HepG2 (cell line): ENCODE data around the gene CNTN2. TPM values are rescaled to one million over a fixed set of nuclear protein-coding genes. Genes with fewer than 3 reads are reported as not detected.

Source experiments
- AGO1 ChIP-seq: fragments of 200-400 bp; formaldehyde crosslinking; IDR thresholded peaks from 2 replicates; pipeline ENCODE4 v1.6.1; 2017; ENCODE audit warnings: mild to moderate bottlenecking, low read depth, low read length, moderate library complexity; ENCODE audit not compliant: poor library complexity, severe bottlenecking
- ATM ChIP-seq: fragments of 450-650 bp; IDR thresholded peaks from 2 replicates; pipeline ENCODE4 v1.7.1; 2017; ENCODE audit warnings: mild to moderate bottlenecking, borderline replicate concordance
- CCAR2 ChIP-seq: fragments of 200-400 bp; formaldehyde crosslinking; optimal IDR thresholded peaks from 2 replicates; pipeline ENCODE3; 2018; ENCODE audit warnings: low read depth, mild to moderate bottlenecking, low read length, moderate library complexity
- DBP ChIP-seq: sonication (generic); formaldehyde crosslinking; IDR thresholded peaks from 2 replicates; pipeline ENCODE4 v1.4.0; 2020; ENCODE audit warnings: missing genetic modification reagents; ENCODE audit errors: not compliant biosample characterization
- DNMT3B ChIP-seq: conservative IDR thresholded peaks from 2 replicates; pipeline ENCODE4 v1.6.1; 2016; ENCODE audit warnings: missing biosample characterization, control low read depth
- ERF ChIP-seq: IDR thresholded peaks from 2 replicates; pipeline ENCODE4 v1.6.1; 2018; ENCODE audit warnings: missing biosample characterization, missing genetic modification reagents
- GATAD2A ChIP-seq: IDR thresholded peaks from 2 replicates; pipeline ENCODE4 v1.6.1; 2016
- GLMP ChIP-seq: sonication (generic); formaldehyde crosslinking; IDR thresholded peaks from 2 replicates; pipeline ENCODE4 v1.9.0; 2021; ENCODE audit warnings: missing genetic modification reagents, mild to moderate bottlenecking, borderline replicate concordance
- KAT7 ChIP-seq: IDR thresholded peaks from 2 replicates; pipeline ENCODE4 v1.6.1; 2018; ENCODE audit warnings: borderline replicate concordance, missing compliant biosample characterization
- KMT2A ChIP-seq: sonication (generic); formaldehyde crosslinking; IDR thresholded peaks from 2 replicates; pipeline ENCODE4 v1.4.0; 2020; ENCODE audit warnings: missing genetic modification reagents
- MTF2 ChIP-seq: sonication (generic); formaldehyde crosslinking; IDR thresholded peaks from 2 replicates; pipeline ENCODE4 v1.5.0; 2020; ENCODE audit warnings: missing genetic modification reagents, borderline replicate concordance
- NR2F6 ChIP-seq, 2 experiments: IDR thresholded peaks; 2 replicates each; pipeline ENCODE4 v1.6.1; 2016; ENCODE audit warnings: antibody characterized with exemption in 1 of 2, mild to moderate bottlenecking in 1 of 2
- RBAK ChIP-seq: sonication (generic); formaldehyde crosslinking; IDR thresholded peaks from 2 replicates; pipeline ENCODE4 v1.5.1; 2020; ENCODE audit warnings: mild to moderate bottlenecking, missing genetic modification reagents
- RBFOX2 ChIP-seq: fragments of 200-400 bp; formaldehyde crosslinking; IDR thresholded peaks from 2 replicates; pipeline ENCODE4 v1.6.1; 2017; ENCODE audit warnings: low read depth, mild to moderate bottlenecking, low read length
- SALL1 ChIP-seq: sonication (generic); formaldehyde crosslinking; IDR thresholded peaks from 2 replicates; pipeline ENCODE4 v1.8.0; 2022; ENCODE audit warnings: mild to moderate bottlenecking, missing genetic modification reagents
- SCMH1 ChIP-seq: sonication (generic); formaldehyde crosslinking; IDR thresholded peaks from 2 replicates; pipeline ENCODE4 v1.9.0; 2021; ENCODE audit warnings: missing genetic modification reagents, mild to moderate bottlenecking, borderline replicate concordance
- TCF7 ChIP-seq: sonication (generic); IDR thresholded peaks from 2 replicates; pipeline ENCODE4 v1.6.1; 2016; ENCODE audit warnings: antibody characterized with exemption, low read depth
- TSC22D2 ChIP-seq: sonication (generic); formaldehyde crosslinking; IDR thresholded peaks from 2 replicates; pipeline ENCODE4 v1.5.1; 2020; ENCODE audit warnings: missing genetic modification reagents, mild to moderate bottlenecking, borderline replicate concordance
- ZFP36L2 ChIP-seq: sonication (generic); formaldehyde crosslinking; IDR thresholded peaks from 2 replicates; pipeline ENCODE4 v1.4.0; 2020; ENCODE audit warnings: missing genetic modification reagents
- ZNF160 ChIP-seq: sonication (generic); formaldehyde crosslinking; IDR thresholded peaks from 2 replicates; pipeline ENCODE4 v1.8.0; 2022; ENCODE audit warnings: mild to moderate bottlenecking, inconsistent platforms, missing genetic modification reagents
- ZNF264 ChIP-seq: sonication (generic); formaldehyde crosslinking; IDR thresholded peaks from 2 replicates; pipeline ENCODE4 v1.4.0; 2020; ENCODE audit warnings: missing genetic modification reagents
- ZNF383 ChIP-seq: sonication (generic); formaldehyde crosslinking; IDR thresholded peaks from 2 replicates; pipeline ENCODE4 v1.4.0; 2020; ENCODE audit warnings: missing genetic modification reagents, mild to moderate bottlenecking, borderline replicate concordance
- ZNF550 ChIP-seq: sonication (generic); formaldehyde crosslinking; IDR thresholded peaks from 2 replicates; pipeline ENCODE4 v1.4.0; 2020; ENCODE audit warnings: mild to moderate bottlenecking, missing genetic modification reagents, borderline replicate concordance
- ZNF7 ChIP-seq: IDR thresholded peaks from 2 replicates; pipeline ENCODE4 v1.6.1; 2016; ENCODE audit warnings: missing biosample characterization, missing genetic modification reagents
- ZNF713 ChIP-seq: sonication (generic); formaldehyde crosslinking; IDR thresholded peaks from 2 replicates; pipeline ENCODE4 v1.4.0; 2020; ENCODE audit warnings: mild to moderate bottlenecking, missing genetic modification reagents
- ZNF772 ChIP-seq: sonication (generic); formaldehyde crosslinking; IDR thresholded peaks from 2 replicates; pipeline ENCODE4 v1.5.0; 2020; ENCODE audit warnings: mild to moderate bottlenecking, missing genetic modification reagents
- polyA plus RNA-seq, 8 experiments: library from polyadenylated mRNA; depleted of rRNA in 3 of 8; stranded (reverse) in 7 of 8; unstranded in 1 of 8; fragments of >200 nt; fragmentation: Illumina TruSeq in 4 of 8; extraction: Trizol in 4 of 8; gene quantifications; 2 replicates each; pipeline versions ENCODE4 v1.2.1 to v1.2.3, GENCODE V29; 2011 to 2016; ENCODE audit warnings: low read depth in 4 of 8, missing spikeins in 1 of 8, mixed read lengths in 1 of 8; ENCODE audit not compliant: insufficient read depth in 1 of 8
- total RNA-seq, 5 experiments: library from RNA; depleted of rRNA; stranded (reverse); fragments of >200 nt; fragmentation: Illumina TruSeq; extraction: Trizol; gene quantifications; 2 replicates each; pipeline ENCODE4 v1.2.3, GENCODE V29; 2016; ENCODE audit warnings: low read depth in 1 of 5
- TF ChIP-seq, protein P1 (sequence below): sonication (generic); formaldehyde crosslinking; IDR thresholded peaks from 2 replicates; pipeline ENCODE4 v1.8.1; 2023; ENCODE audit warnings: mild to moderate bottlenecking, inconsistent platforms, moderate library complexity, missing genetic modification reagents, borderline replicate concordance
- TF ChIP-seq, protein P2 (sequence below): sonication (generic); formaldehyde crosslinking; IDR thresholded peaks from 2 replicates; pipeline ENCODE4 v1.5.0; 2020; ENCODE audit warnings: missing genetic modification reagents

Gene CNTN2
- total and polyA plus RNA-seq, 2 of the 13 experiments (the other 11 are each of a cell fraction or from before 2014, with no cell fraction given): not detected

- TF ChIP-seq, protein P1, sequence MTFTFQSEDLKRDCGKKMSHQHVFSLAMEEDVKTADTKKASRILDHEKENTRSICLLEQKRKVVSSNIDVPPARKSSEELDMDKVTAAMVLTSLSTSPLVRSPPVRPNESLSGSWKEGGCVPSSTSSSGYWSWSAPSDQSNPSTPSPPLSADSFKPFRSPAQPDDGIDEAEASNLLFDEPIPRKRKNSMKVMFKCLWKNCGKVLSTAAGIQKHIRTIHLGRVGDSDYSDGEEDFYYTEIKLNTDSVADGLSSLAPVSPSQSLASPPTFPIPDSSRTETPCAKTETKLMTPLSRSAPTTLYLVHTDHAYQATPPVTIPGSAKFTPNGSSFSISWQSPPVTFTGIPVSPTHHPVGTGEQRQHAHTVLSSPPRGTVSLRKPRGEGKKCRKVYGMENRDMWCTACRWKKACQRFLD: no peak
- TF ChIP-seq DNMT3B (CRISPR knock-in tag) (peak; percentile 32; the same call in 1 of the 2 replicates), ZFP36L2 (CRISPR knock-in tag) (no peak), ZNF383 (CRISPR knock-in tag) (no peak), ERF (peak; percentile 86), GATAD2A (CRISPR knock-in tag) (peak; percentile 84), SALL1 (CRISPR knock-in tag) (peak; percentile 63; the same call in 1 of the 2 replicates), KMT2A (CRISPR knock-in tag) (peak; percentile 97), TCF7 (no peak), ZNF264 (CRISPR knock-in tag) (no peak), SCMH1 (CRISPR knock-in tag) (no peak), CCAR2 (peak; percentile 95), RBFOX2 (peak; percentile 61), KAT7 (CRISPR knock-in tag) (peak; percentile 32; the same call in 1 of the 2 replicates), GLMP (no peak), TSC22D2 (CRISPR knock-in tag) (peak; percentile 89; the same call in 1 of the 2 replicates), ZNF713 (CRISPR knock-in tag) (no peak), ZNF160 (peak; percentile 18; the same call in 1 of the 2 replicates), ZNF772 (CRISPR knock-in tag) (peak; percentile 73; the same call in 1 of the 2 replicates), ZNF550 (CRISPR knock-in tag) (0 out of 2 replicates have a peak, but pooled peaks have one; percentile 14), MTF2 (CRISPR knock-in tag) (no peak), RBAK (CRISPR knock-in tag) (no peak), DBP (no peak), ZNF7 (no peak), AGO1 (no peak), ATM (no peak), NR2F6 (IDR thresholded peaks at IDR 0.05) (peak; percentile 65), NR2F6 (CRISPR knock-in tag; IDR thresholded peaks at IDR 0.05) (peak; percentile 79)
- TF ChIP-seq, protein P2, sequence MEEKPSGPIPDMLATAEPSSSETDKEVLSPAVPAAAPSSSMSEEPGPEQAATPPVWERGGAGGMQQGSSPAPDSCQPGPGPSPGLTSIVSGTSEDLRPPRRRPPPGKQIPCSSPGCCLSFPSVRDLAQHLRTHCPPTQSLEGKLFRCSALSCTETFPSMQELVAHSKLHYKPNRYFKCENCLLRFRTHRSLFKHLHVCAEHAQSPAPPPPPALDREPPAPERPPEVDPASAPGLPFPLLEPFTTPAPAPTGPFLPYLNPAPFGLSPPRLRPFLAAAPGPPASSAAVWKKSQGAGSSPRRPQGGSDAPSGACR (CRISPR knock-in tag): peak; percentile 84; the same call in 1 of the 2 replicates
Observed at GRCh38 chr1:205121660-205122488, 78.9 kb downstream of the CNTN2 start, which contains the start of gene RBBP5 (continued).
